ENCODE data around the gene MYO1F. TPM values are rescaled to one million over a fixed set of nuclear protein-coding genes. Genes with fewer than 3 reads are reported as not detected.
"Not testable (repeated sequence)": the region's sequence is repeated elsewhere in the genome, so short reads cannot be mapped to it uniquely, and the experiment has no call there.

Gene MYO1F
- total RNA-seq, 2 donors from 2014 or later: 4.7 to 9.1 TPM

DNA sequence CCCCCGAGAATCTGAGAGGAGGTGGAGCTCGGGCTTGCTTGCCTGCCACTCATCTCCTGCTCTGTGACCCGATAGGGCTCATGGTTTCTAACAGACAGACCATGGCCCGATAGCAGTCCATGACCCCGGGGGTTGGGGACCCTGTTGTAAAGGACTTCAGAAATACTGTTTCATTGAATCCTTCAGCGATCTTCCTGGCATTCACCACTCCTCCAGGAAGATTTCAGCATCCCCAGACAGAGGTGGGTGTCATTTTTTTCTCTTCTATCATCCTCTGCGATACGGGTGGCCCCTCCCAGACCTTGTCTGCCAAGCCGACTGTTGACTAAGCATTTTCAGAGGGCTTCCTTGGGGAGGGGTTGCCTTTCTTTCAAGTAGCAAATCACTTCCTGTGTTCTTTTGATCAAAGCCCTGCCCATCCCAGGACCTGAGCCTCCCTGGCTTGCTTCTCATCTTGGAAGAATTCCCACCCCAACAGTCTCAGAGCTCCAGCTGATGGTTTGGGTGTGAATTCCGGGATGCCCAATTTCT is 1.7 kb downstream of the MYO1F start:
- Histone ChIP-seq H3K9ac (ENCODE audit: low read depth in 2 of 2, low read length in 2 of 2) (no peak overlapping the region), H3K4me3 (peak overlapping the region; percentile 2), H3K36me3 (no peaks in the 10 kb centered on the region), H3K9me3 (no peaks in the 10 kb centered on the region), H3K27ac (peak overlapping the region; percentile 33), H3K27me3 (no peaks in the 10 kb centered on the region), H3K4me1 (no peaks in the 10 kb centered on the region)
- peak; percentile 40 for DNase-seq
- TF ChIP-seq, protein P1, sequence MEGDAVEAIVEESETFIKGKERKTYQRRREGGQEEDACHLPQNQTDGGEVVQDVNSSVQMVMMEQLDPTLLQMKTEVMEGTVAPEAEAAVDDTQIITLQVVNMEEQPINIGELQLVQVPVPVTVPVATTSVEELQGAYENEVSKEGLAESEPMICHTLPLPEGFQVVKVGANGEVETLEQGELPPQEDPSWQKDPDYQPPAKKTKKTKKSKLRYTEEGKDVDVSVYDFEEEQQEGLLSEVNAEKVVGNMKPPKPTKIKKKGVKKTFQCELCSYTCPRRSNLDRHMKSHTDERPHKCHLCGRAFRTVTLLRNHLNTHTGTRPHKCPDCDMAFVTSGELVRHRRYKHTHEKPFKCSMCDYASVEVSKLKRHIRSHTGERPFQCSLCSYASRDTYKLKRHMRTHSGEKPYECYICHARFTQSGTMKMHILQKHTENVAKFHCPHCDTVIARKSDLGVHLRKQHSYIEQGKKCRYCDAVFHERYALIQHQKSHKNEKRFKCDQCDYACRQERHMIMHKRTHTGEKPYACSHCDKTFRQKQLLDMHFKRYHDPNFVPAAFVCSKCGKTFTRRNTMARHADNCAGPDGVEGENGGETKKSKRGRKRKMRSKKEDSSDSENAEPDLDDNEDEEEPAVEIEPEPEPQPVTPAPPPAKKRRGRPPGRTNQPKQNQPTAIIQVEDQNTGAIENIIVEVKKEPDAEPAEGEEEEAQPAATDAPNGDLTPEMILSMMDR (IDR thresholded peaks at IDR 0.05): no peak
- intact Hi-C loops (cut with DNase I): no loop called here

DNA sequence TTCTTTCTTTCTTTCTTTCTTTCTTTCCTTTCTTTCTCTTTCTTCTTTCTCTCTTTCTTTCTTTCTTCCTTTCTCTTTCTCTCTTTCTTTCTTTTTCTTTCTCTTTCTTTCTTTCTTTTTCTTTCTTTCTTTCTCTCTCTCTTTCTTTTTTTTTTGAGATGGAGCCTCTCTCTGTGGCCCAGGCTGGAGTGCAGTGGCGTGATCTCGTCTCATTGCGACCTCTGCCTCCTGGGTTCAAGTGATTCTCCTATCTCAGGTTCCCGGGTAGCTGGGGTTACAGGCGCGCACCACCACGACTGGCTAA is 2.7 kb downstream of the MYO1F start:
- H3K27me3 ChIP-seq; H3K27ac ChIP-seq; H3K4me3 ChIP-seq; DNase-seq; H3K9ac ChIP-seq (ENCODE audit: low read depth in 2 of 2, low read length in 2 of 2); H3K9me3 ChIP-seq; H3K36me3 ChIP-seq; intact Hi-C loops (cut with DNase I); H3K4me1 ChIP-seq: not testable (repeated sequence)

DNA sequence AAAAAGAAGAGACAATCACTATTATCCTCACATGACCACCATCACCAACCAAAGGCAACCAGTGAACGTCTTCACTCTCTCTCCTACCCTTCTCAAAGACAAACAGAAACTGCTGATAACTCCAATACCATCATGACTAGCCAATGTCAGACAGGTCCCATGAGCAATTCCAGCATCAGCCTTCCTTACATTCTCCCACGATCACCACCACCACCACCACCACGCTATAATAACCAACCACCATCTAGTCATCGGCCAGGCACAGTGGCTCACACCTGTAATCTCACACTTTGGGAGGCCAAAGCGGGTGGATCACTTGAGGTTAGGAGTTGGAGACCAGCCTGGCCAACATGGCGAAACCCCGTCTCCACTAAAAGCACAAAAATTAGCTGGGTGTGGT is 3.9 kb downstream of the MYO1F start:
- no peaks in the 10 kb centered on the region for H3K36me3 ChIP-seq
- intact Hi-C loops (cut with DNase I): no loop called here
- no peaks in the 10 kb centered on the region for H3K27me3 ChIP-seq
- no peak for DNase-seq
- H3K9me3 ChIP-seq: no peaks in the 10 kb centered on the region
- TF ChIP-seq, protein P1 (IDR thresholded peaks at IDR 0.05): no peak
- no peaks in the 10 kb centered on the region for H3K4me1 ChIP-seq
- H3K9ac ChIP-seq (ENCODE audit: low read depth in 2 of 2, low read length in 2 of 2): no peak overlapping the region
- no peak overlapping the region for H3K27ac ChIP-seq
- H3K4me3 ChIP-seq: no peak overlapping the region

DNA sequence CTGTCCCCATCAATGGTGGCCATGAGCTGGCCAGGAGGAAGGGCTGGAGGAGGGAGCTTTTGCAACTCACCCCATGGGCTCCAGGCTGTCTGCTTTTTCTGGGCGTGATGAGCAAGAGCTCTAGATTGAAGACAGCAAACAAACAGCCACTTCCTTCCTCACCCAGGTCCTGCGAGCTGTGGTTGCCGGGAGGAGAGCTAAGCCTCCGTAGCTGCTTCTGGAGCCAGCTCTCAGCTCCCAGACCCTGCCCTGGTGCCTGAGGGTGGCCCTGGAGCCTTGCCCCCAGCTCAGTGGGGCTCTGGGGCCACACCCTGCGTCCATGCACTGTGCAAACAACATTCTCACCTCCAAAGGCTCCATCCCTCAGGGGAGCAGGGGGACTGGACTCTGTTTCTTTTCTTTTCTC is 6.2 kb downstream of the MYO1F start:
- intact Hi-C loops (cut with DNase I): no loop called here
- H3K9me3 ChIP-seq: no peaks in the 10 kb centered on the region
- no peaks in the 10 kb centered on the region for H3K36me3 ChIP-seq
- H3K9ac ChIP-seq (ENCODE audit: low read depth in 2 of 2, low read length in 2 of 2): peak overlapping the region in 1 of 2 donors; percentile 8
- peak; percentile 38 for DNase-seq
- H3K4me1 ChIP-seq: no peaks in the 10 kb centered on the region
- no peaks in the 10 kb centered on the region for H3K27me3 ChIP-seq
- H3K27ac ChIP-seq: peak overlapping the region; percentile 57
- no peak overlapping the region for H3K4me3 ChIP-seq
- TF ChIP-seq, protein P1 (IDR thresholded peaks at IDR 0.05): no peak

DNA sequence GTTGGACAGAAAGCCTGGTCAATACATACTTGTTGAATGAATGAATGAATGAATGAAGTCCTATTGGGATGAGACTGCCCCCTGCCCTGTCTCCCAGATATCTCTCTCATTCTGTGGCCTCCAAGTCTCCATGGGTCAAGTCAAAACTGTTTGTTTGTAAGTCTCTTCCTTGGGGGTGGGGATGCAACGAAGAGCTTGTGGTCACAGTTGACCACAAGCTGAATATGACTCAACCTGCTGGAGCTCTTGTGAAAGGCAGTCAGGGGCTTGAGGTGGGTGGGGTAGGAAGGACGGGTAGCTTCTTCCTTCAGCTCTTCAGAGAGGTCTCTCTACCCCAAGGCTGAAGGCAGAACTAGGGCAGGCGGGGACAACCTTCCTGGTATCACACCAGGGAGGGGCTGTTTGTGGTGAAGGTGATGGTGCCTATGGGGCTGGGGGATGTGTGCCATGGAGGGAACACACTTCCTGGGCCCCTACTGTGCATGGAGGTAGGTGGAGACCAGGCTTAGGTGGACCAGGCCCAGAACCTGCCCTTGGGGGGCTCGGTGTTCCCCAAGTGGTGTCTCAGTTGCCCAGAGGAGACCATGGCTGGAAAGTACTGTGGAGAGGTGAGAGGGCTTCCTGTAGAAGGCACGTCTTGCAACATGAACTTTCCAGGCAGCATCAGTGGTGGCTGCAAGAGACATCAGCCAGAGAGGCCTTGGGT is 8.0 kb downstream of the MYO1F start:
- no peak overlapping the region for H3K4me3 ChIP-seq
- peak overlapping the region; percentile 10 for H3K27ac ChIP-seq
- H3K9ac ChIP-seq (ENCODE audit: low read depth in 2 of 2, low read length in 2 of 2): peak overlapping the region in 1 of 2 donors; percentile 3
- no peaks in the 10 kb centered on the region for H3K4me1 ChIP-seq
- DNase-seq: peak; percentile 38
- no peaks in the 10 kb centered on the region for H3K9me3 ChIP-seq
- no peaks in the 10 kb centered on the region for H3K27me3 ChIP-seq
- TF ChIP-seq, protein P1 (IDR thresholded peaks at IDR 0.05): no peak
- no peaks in the 10 kb centered on the region for H3K36me3 ChIP-seq
- intact Hi-C loops (cut with DNase I): no loop called here

GRCh38 chr19:8567522-8568172 is 9.6 kb downstream of the MYO1F start:
- TF ChIP-seq, protein P1 (IDR thresholded peaks at IDR 0.05): no peak
- DNase-seq: peak; percentile 20
- Histone ChIP-seq H3K27ac (no peak overlapping the region), H3K9me3 (no peaks in the 10 kb centered on the region), H3K27me3 (no peaks in the 10 kb centered on the region), H3K4me3 (no peak overlapping the region), H3K36me3 (no peaks in the 10 kb centered on the region), H3K4me1 (no peaks in the 10 kb centered on the region), H3K9ac (ENCODE audit: low read depth in 2 of 2, low read length in 2 of 2) (no peak overlapping the region)
- intact Hi-C loops (cut with DNase I): no loop called here
